Aorta (tissue), 5 donors: ENCODE data around the gene CACYBP. TPM values are rescaled to one million over a fixed set of nuclear protein-coding genes. Genes with fewer than 3 reads are reported as not detected.
A peak's percentile ranks its signal among the peaks of the same experiment; 100 is the strongest.
"Not testable (repeated sequence)": the region's sequence is repeated elsewhere in the genome, so short reads cannot be mapped to it uniquely, and the experiment has no call there.

Experiments used
- ATAC-seq: fragments of 200-7000 bp; cut with Tn5 transposase; one replicate; pipeline ENCODE4 v1.9.1; 2022; ENCODE audit warnings: moderate library complexity; ENCODE audit not compliant: low FRiP score
- DNase-seq, 2 donors: peaks; one replicate each; pipeline ENCODE4 v3.0.0-alpha.2; 2020
- H3K27ac ChIP-seq, 2 donors: one replicate each; pipeline ENCODE4 v1.5.1; 2013; ENCODE audit warnings: low read length in 2 of 2, mild to moderate bottlenecking in 2 of 2, moderate library complexity in 2 of 2, control low read depth in 1 of 2, inconsistent platforms in 1 of 2, low read depth in 1 of 2
- H3K27me3 ChIP-seq, 2 donors: one replicate each; pipeline ENCODE4 v1.6.1; 2013; ENCODE audit warnings: control low read depth in 1 of 2, low read length in 1 of 2, mild to moderate bottlenecking in 1 of 2, moderate library complexity in 1 of 2; ENCODE audit not compliant: insufficient read depth in 2 of 2, control insufficient read depth in 1 of 2
- H3K36me3 ChIP-seq, 2 donors: one replicate each; pipeline ENCODE4 v1.6.1; 2013; ENCODE audit warnings: control low read depth in 1 of 2, low read length in 1 of 2, mild to moderate bottlenecking in 1 of 2; ENCODE audit not compliant: insufficient read depth in 2 of 2, control insufficient read depth in 1 of 2
- H3K4me1 ChIP-seq, 2 donors: one replicate each; pipeline ENCODE4 v1.6.1; 2013; ENCODE audit warnings: low read length in 2 of 2, control low read depth in 1 of 2, mild to moderate bottlenecking in 1 of 2, moderate library complexity in 1 of 2; ENCODE audit not compliant: insufficient read depth in 2 of 2, control insufficient read depth in 1 of 2
- H3K4me3 ChIP-seq, 2 donors: one replicate each; pipeline ENCODE4 v1.5.1; 2013; ENCODE audit warnings: low read length in 2 of 2, control low read depth in 1 of 2, mild to moderate bottlenecking in 1 of 2
- H3K9me3 ChIP-seq: one replicate; pipeline ENCODE4 v1.6.1; 2013; ENCODE audit warnings: mild to moderate bottlenecking, low read length; ENCODE audit not compliant: control insufficient read depth
- WGBS, 2 donors: extraction: QIAGEN DNeasy Blood & Tissue Kit; methylation state at CpG; one replicate each; pipeline ENCODE4 v1.1.7; 2013; 5-methylcytosine and 5-hydroxymethylcytosine counted together
- intact Hi-C, 2 donors: fragments of 100-400 bp; cut with DNase I; formaldehyde crosslinking; loops; one replicate each; pipeline versions ENCODE4 v1.14.2 to v1.15.0; 2022
- polyA plus RNA-seq, 2 donors: library from polyadenylated mRNA; stranded (reverse); fragments of 200-250 nt; gene quantifications; one replicate each; pipeline ENCODE4 v1.2.3, GENCODE V29; 2013
- total RNA-seq, 2 donors: library from RNA; stranded (reverse); fragmentation: NEBNext Ultra II Directional; extraction: Animal tissue kit (Norgen Biotek cat#: 25700); gene quantifications; one replicate each; pipeline ENCODE4 v1.2.1, GENCODE V29; 2021
- donor health status: healthy with polysubstance abuse.
- donor health status: Bipolar disorder and iron deficiency.
- donor health status: DM: no; HTN: no; CAD: no.
- donor health status: DM: no; HTN: no; CAD: no.
- donor health status: DM: yes; HTN: yes; CAD: no.

The CACYBP gene
- total and polyA plus RNA-seq, 4 donors = 43.5 to 76.5 (median 62.2) TPM

DNA sequence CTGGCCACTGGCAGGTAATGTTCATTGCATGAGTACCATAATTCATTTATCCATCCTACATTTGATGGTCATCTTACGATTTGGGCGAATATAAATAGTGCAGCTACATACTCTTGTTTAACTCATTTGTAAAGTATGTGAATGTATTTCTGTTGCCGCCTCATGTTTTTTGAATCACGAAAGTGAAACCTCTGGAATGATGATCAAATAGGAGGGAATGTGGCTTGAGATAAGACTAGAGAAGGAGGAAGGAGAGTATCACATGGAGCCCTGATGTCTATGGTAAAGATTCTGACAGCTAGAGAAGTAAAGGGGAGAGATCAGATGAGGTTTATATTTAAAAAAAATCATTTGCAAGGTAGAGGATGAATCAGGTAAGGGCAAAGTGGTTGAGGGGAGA, 15.5 kb downstream of the CACYBP start:
- Histone ChIP-seq H3K4me1 (no peaks in the 10 kb centered on the region), H3K9me3 (no peaks in the 10 kb centered on the region), H3K27ac (no peak overlapping the region), H3K4me3 (no peak overlapping the region), H3K27me3 (no peaks in the 10 kb centered on the region), H3K36me3 (peaks cover 3 to 11% of the 10 kb centered on the region in 2 donors)
- ATAC-seq (no peak), DNase-seq (no peak)
- intact Hi-C loops = no loop called here
- 54 to 55% methylated on average over 4 of the region's 4 CpGs for WGBS, 2 donors

DNA sequence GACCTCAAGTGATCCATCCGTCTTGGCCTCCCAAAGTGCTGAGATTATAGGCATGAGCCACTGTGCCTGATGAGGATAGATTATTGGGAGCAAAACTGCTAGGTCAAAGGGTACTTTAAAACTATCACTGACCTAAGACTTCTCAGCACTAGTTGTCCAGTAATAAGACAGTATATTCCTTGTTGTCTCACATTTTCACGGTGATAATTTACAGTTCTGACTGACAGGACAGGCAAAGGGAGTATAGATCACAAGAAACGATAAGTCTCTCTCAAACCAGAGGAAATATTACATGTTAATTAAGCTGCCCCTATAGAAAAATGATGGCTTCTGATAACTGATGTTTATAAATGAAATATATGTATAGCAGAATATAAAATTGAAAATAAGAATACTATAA, 19.8 kb downstream of the CACYBP start:
- Histone ChIP-seq H3K9me3 (no peaks in the 10 kb centered on the region), H3K27me3 (no peaks in the 10 kb centered on the region), H3K4me3 (no peak overlapping the region), H3K4me1 (no peaks in the 10 kb centered on the region), H3K36me3 (peaks cover 3 to 4% of the 10 kb centered on the region in 2 donors), H3K27ac (no peak overlapping the region)
- ATAC-seq (no peak), DNase-seq (no peak)
- intact Hi-C loops = no loop called here
- WGBS, 2 donors = 85 to 92% methylated on average over 3 of the region's 3 CpGs

GRCh38 chr1:175023043-175023921, 23.5 kb downstream of the CACYBP start, which contains the start of gene MRPS14:
Gene MRPS14 (minus strand): TSS chr1:175023425. CDS start chr1:175023408, 17 bp downstream.
- H3K4me3 ChIP-seq = peak within 1 kb of the TSS; percentile 84 to 90
- H3K27me3 ChIP-seq = no peaks in the 10 kb centered on the region
- H3K9me3 ChIP-seq = no peaks in the 10 kb centered on the region
- WGBS, 2 donors = 3% methylated on average over 42 of the region's 42 CpGs
- DNase-seq (peak; percentile 98 to 99), ATAC-seq (peak; percentile 100)
- intact Hi-C loops = loop anchor here (1.0 to 5.0 kb wide), 2 partner anchors 24 to 1184 kb away; partner anchors contain the start of genes CACYBP (in 1 of the 2) and COP1 (in 1 of the 2)
- H3K27ac ChIP-seq = peak within 1 kb of the TSS; percentile 76 to 80
- H3K4me1 ChIP-seq = no peaks in the 10 kb centered on the region
- no peaks in the 10 kb centered on the region for H3K36me3 ChIP-seq

DNA sequence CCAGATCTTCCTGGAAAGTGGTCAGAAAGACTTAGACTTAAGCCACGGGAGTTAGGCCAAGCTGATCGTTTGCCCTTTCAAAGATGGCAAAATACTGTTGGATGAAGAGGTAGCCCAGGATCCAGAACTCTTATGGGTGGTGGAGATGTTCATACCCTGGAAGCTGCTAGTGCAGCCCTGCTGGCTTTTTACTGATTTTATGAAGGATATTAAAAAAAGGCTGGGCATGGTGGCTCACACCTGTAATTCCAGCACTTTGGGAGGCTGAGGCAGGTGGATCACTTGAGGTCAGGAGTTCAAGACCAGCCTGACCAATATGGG, 24.1 kb downstream of the CACYBP start:
- 92 to 93% methylated on average over 2 of the region's 2 CpGs for WGBS, 2 donors
- not testable (repeated sequence) for H3K9me3 ChIP-seq, H3K36me3 ChIP-seq, DNase-seq, H3K27me3 ChIP-seq, ATAC-seq, H3K4me1 ChIP-seq
- peak overlapping the region; percentile 76 to 80 for H3K27ac ChIP-seq
- peak overlapping the region; percentile 21 to 73 for H3K4me3 ChIP-seq
- intact Hi-C loops = loop anchor here (1.0 to 5.0 kb wide), 2 partner anchors 25 to 1183 kb away; partner anchors contain the start of genes CACYBP (in 1 of the 2) and COP1 (in 1 of the 2)

GRCh38 chr1:175024773-175025172, 25.0 kb downstream of the CACYBP start:
- Histone ChIP-seq H3K4me3 (no peak overlapping the region), H3K27me3 (no peaks in the 10 kb centered on the region), H3K9me3 (no peaks in the 10 kb centered on the region), H3K36me3 (no peaks in the 10 kb centered on the region), H3K4me1 (no peaks in the 10 kb centered on the region), H3K27ac (no peak overlapping the region)
- intact Hi-C loops = loop anchor here in 1 of 2 donors (5.0 kb wide), 1 partner anchor 1183 kb away; the partner anchor contains the start of gene COP1
- no peak for DNase-seq
- ATAC-seq = no peak
- 93 to 96% methylated on average over 2 of the region's 2 CpGs for WGBS, 2 donors

DNA sequence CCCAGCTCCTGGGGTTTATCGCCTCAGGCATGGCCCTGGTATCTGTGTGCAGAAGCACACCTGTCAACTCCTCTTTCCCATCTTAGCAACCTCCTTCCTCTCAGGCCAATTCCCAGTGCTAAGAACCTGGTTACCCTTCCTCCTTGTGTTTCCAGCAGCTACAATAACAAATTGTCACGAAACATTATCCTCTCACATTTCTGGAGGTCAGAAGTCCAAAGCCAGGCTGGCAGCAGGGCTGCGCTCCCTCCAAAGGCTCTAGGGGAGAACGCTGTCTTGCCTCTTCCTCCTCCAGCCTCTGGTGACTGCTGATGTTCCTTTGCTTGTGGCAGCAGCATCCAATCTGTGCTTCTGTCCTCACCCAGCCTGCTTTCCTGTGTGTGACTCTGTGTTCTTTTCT, 34.2 kb downstream of the CACYBP start:
- DNase-seq (no peak), ATAC-seq (no peak)
- no peaks in the 10 kb centered on the region for H3K4me1 ChIP-seq
- no peaks in the 10 kb centered on the region for H3K9me3 ChIP-seq
- intact Hi-C loops = loop anchor here (5.0 to 10.0 kb wide), 3 partner anchors 113 to 283 kb away; no protein-coding TSS in a partner anchor
- H3K27me3 ChIP-seq = no peaks in the 10 kb centered on the region
- no peak overlapping the region for H3K27ac ChIP-seq
- H3K36me3 ChIP-seq = no peaks in the 10 kb centered on the region
- WGBS, 2 donors = 75 to 77% methylated on average over 4 of the region's 4 CpGs
- H3K4me3 ChIP-seq = no peak overlapping the region

GRCh38 chr1:175034775-175035174, 35.0 kb downstream of the CACYBP start:
- ATAC-seq = no peak
- H3K4me1 ChIP-seq = no peaks in the 10 kb centered on the region
- no peak overlapping the region for H3K4me3 ChIP-seq
- no peak overlapping the region for H3K27ac ChIP-seq
- H3K36me3 ChIP-seq = no peaks in the 10 kb centered on the region
- H3K9me3 ChIP-seq = no peaks in the 10 kb centered on the region
- intact Hi-C loops = loop anchor here (5.0 to 10.0 kb wide), 3 partner anchors 113 to 283 kb away; no protein-coding TSS in a partner anchor
- 70 to 76% methylated on average over 2 of the region's 2 CpGs for WGBS, 2 donors
- H3K27me3 ChIP-seq = no peaks in the 10 kb centered on the region
- DNase-seq = no peak

DNA sequence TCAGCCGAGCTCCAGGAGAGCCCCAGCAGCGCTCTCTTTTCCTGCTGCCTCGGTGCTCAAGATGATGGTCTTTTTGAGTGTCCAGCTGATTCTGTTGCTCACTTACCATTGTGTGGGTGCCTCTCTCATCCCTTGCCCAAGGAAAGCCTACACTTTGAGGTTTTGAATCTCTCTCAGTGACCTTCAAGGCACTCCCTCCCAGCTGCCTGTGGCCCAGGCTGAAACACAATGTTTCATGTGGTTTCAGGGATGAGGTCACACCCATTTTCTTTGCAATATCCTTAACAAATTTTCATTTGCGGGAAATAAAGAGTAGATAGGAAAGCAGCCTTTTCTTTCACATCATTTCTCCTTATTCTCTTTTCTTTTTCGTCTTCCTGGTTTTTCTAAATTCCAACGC, 36.1 kb downstream of the CACYBP start:
- no peak for ATAC-seq
- no peaks in the 10 kb centered on the region for H3K4me1 ChIP-seq
- no peak overlapping the region for H3K4me3 ChIP-seq
- H3K27me3 ChIP-seq = no peaks in the 10 kb centered on the region
- H3K36me3 ChIP-seq = no peaks in the 10 kb centered on the region
- 87 to 88% methylated on average over 6 of the region's 6 CpGs for WGBS, 2 donors
- no peak for DNase-seq
- intact Hi-C loops = loop anchor here in 1 of 2 donors (10.0 kb wide), 1 partner anchor 279 kb away; no protein-coding TSS in a partner anchor
- no peak overlapping the region for H3K27ac ChIP-seq
- H3K9me3 ChIP-seq = no peaks in the 10 kb centered on the region
